K562 (cell line): ENCODE measurements around the gene ITGAV. TPM values are rescaled to one million over a fixed set of nuclear protein-coding genes. Genes with fewer than 3 reads are reported as not detected.
A peak's percentile ranks its signal among the peaks of the same experiment; 100 is the strongest.

Source experiments
- ATF7 ChIP-seq: fragments of 450-650 bp; IDR thresholded peaks from 2 replicates; pipeline ENCODE4 v1.7.1; 2014; ENCODE audit warnings: mild to moderate bottlenecking, moderate library complexity
- KAT2B ChIP-seq: IDR thresholded peaks from one replicate; pipeline ENCODE4 v1.6.1; 2012; ENCODE audit warnings: low read depth, mild to moderate bottlenecking, control low read depth, inconsistent platforms, low read length, moderate library complexity
- MCM7 ChIP-seq, 2 experiments: fragments of 450-650 bp; IDR thresholded peaks; 2 replicates each; pipeline ENCODE4 v1.6.1; 2016 to 2018
- SREBF1 ChIP-seq: fragments of 150-350 bp; IDR thresholded peaks from 2 replicates; pipeline ENCODE4 v1.6.1; 2014; ENCODE audit warnings: antibody characterized with exemption, low read depth, low read length, borderline replicate concordance
- TARDBP ChIP-seq: fragments of 450-650 bp; IDR thresholded peaks from 2 replicates; pipeline ENCODE4 v1.6.1; 2016
- ZFP36 ChIP-seq: fragments of 150-350 bp; IDR thresholded peaks from 2 replicates; pipeline ENCODE4 v1.6.1; 2018; ENCODE audit warnings: low read length, low read depth; ENCODE audit not compliant: partially characterized antibody
- ZNF197 ChIP-seq: fragments of 200-800 bp; sonication (Bioruptor generic); IDR thresholded peaks from 2 replicates; pipeline ENCODE4 v1.6.1; 2016; ENCODE audit warnings: low read depth, missing genetic modification characterization, missing compliant biosample characterization
- ZNF444 ChIP-seq: fragments of 250-450 bp; sonication (Bioruptor Pico); IDR thresholded peaks from 2 replicates; pipeline ENCODE4 v1.4.0; 2020; ENCODE audit warnings: mild to moderate bottlenecking, moderate library complexity
- ZNF79 ChIP-seq: fragments of 250-450 bp; sonication (Bioruptor Pico); IDR thresholded peaks from 2 replicates; pipeline ENCODE4 v1.4.0; 2020; ENCODE audit warnings: low read depth, mild to moderate bottlenecking, moderate library complexity
- polyA plus RNA-seq, 8 experiments: library from polyadenylated mRNA; depleted of rRNA in 4 of 8; stranded (reverse) in 5 of 8; unstranded in 3 of 8; fragments of >200 nt; fragmentation: Nextera tagmentation in 2 of 8; fragmentation: Illumina TruSeq in 1 of 8; extraction: Ambion mirVana in 2 of 8; extraction: Trizol in 1 of 8; gene quantifications; 2 replicates each; pipeline versions ENCODE4 v1.2.1 to v1.2.3, GENCODE V29; 2011 to 2014; ENCODE audit warnings: inconsistent platforms in 1 of 8, missing spikeins in 1 of 8
- total RNA-seq, 7 experiments: library from RNA; depleted of rRNA in 6 of 7; stranded (reverse); fragments of >200 nt in 6 of 7; fragmentation: Illumina TruSeq in 2 of 7; extraction: Trizol in 2 of 7; gene quantifications; 2 replicates each; pipeline versions ENCODE4 v1.2.1 to v1.2.3, GENCODE V29; 2011 to 2021; ENCODE audit warnings: low replicate concordance in 1 of 7
- TF ChIP-seq, protein P1 (sequence below), 2 experiments: fragments of 200-800 bp in 1 of 2; sonication (Bioruptor generic) in 1 of 2; sonication (generic) in 1 of 2; formaldehyde crosslinking in 1 of 2; IDR thresholded peaks in 1 of 2; conservative IDR thresholded peaks in 1 of 2; 2 replicates each; pipeline versions ENCODE4 v1.5.0 to v1.6.1; 2016 to 2020; ENCODE audit warnings: missing compliant biosample characterization in 1 of 2, missing genetic modification characterization in 1 of 2, missing genetic modification reagents in 1 of 2
- TF ChIP-seq, protein P2 (sequence below): fragments of 250-450 bp; sonication (Bioruptor Pico); IDR thresholded peaks from 2 replicates; pipeline ENCODE4 v1.4.0; 2020
- TF ChIP-seq, protein P3 (sequence below), 2 experiments: fragments of 450-650 bp; formaldehyde crosslinking in 1 of 2; IDR thresholded peaks; 2 replicates each; pipeline versions ENCODE4 v1.4.0 to v1.6.1; 2014 to 2020; ENCODE audit warnings: mild to moderate bottlenecking in 2 of 2, borderline replicate concordance in 1 of 2, low read depth in 1 of 2

The ITGAV gene
- total and polyA plus RNA-seq, 9 of the 15 experiments (the other 6 are each of a cell fraction or from before 2014, with no cell fraction given) = 3.7 to 17.7 (median 10.7) TPM

DNA sequence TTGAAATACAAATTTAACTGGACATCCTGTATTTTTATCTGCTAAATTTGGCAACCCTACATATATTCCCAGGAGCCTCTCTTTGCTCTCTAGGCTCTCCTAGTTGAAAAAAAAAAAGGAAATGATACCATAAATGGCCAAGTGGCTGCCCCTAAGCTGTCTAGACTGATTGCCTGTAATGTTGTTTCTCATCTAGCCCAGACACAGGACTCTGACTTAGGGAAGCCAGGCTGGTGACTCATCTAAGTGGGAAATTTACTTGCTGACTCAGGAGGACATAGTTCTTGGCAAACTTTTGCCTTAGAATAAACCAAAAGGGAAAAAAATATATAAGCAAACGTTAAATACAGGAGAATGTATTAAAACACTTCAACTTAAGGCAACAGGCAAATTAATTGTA, 14.6 kb upstream of the ITGAV start (continued):
- TF ChIP-seq, protein P1, sequence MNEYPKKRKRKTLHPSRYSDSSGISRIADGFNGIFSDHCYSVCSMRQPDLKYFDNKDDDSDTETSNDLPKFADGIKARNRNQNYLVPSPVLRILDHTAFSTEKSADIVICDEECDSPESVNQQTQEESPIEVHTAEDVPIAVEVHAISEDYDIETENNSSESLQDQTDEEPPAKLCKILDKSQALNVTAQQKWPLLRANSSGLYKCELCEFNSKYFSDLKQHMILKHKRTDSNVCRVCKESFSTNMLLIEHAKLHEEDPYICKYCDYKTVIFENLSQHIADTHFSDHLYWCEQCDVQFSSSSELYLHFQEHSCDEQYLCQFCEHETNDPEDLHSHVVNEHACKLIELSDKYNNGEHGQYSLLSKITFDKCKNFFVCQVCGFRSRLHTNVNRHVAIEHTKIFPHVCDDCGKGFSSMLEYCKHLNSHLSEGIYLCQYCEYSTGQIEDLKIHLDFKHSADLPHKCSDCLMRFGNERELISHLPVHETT (CRISPR knock-in tag; conservative IDR thresholded peaks at IDR 0.05 in 1 of 2, IDR thresholded peaks at IDR 0.05 in 1 of 2) = peak in 1 of 2 experiments; percentile 43; a peak in 1 of 4 replicates
- TF ChIP-seq ZNF197 (no peak), ZNF79 (no peak), MCM7 (IDR thresholded peaks at IDR 0.05) (no peak), ZFP36 (peak; percentile 64), ATF7 (peak; percentile 31; the same call in 1 of the 2 replicates), SREBF1 (no peak), TARDBP (no peak), ZNF444 (no peak), KAT2B (no peak)
- TF ChIP-seq, protein P2, sequence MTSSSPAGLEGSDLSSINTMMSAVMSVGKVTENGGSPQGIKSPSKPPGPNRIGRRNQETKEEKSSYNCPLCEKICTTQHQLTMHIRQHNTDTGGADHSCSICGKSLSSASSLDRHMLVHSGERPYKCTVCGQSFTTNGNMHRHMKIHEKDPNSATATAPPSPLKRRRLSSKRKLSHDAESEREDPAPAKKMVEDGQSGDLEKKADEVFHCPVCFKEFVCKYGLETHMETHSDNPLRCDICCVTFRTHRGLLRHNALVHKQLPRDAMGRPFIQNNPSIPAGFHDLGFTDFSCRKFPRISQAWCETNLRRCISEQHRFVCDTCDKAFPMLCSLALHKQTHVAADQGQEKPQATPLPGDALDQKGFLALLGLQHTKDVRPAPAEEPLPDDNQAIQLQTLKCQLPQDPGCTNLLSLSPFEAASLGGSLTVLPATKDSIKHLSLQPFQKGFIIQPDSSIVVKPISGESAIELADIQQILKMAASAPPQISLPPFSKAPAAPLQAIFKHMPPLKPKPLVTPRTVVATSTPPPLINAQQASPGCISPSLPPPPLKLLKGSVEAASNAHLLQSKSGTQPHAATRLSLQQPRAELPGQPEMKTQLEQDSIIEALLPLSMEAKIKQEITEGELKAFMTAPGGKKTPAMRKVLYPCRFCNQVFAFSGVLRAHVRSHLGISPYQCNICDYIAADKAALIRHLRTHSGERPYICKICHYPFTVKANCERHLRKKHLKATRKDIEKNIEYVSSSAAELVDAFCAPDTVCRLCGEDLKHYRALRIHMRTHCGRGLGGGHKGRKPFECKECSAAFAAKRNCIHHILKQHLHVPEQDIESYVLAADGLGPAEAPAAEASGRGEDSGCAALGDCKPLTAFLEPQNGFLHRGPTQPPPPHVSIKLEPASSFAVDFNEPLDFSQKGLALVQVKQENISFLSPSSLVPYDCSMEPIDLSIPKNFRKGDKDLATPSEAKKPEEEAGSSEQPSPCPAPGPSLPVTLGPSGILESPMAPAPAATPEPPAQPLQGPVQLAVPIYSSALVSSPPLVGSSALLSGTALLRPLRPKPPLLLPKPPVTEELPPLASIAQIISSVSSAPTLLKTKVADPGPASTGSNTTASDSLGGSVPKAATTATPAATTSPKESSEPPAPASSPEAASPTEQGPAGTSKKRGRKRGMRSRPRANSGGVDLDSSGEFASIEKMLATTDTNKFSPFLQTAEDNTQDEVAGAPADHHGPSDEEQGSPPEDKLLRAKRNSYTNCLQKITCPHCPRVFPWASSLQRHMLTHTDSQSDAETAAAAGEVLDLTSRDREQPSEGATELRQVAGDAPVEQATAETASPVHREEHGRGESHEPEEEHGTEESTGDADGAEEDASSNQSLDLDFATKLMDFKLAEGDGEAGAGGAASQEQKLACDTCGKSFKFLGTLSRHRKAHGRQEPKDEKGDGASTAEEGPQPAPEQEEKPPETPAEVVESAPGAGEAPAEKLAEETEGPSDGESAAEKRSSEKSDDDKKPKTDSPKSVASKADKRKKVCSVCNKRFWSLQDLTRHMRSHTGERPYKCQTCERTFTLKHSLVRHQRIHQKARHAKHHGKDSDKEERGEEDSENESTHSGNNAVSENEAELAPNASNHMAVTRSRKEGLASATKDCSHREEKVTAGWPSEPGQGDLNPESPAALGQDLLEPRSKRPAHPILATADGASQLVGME (CRISPR knock-in tag) = no peak
- TF ChIP-seq, protein P3, sequence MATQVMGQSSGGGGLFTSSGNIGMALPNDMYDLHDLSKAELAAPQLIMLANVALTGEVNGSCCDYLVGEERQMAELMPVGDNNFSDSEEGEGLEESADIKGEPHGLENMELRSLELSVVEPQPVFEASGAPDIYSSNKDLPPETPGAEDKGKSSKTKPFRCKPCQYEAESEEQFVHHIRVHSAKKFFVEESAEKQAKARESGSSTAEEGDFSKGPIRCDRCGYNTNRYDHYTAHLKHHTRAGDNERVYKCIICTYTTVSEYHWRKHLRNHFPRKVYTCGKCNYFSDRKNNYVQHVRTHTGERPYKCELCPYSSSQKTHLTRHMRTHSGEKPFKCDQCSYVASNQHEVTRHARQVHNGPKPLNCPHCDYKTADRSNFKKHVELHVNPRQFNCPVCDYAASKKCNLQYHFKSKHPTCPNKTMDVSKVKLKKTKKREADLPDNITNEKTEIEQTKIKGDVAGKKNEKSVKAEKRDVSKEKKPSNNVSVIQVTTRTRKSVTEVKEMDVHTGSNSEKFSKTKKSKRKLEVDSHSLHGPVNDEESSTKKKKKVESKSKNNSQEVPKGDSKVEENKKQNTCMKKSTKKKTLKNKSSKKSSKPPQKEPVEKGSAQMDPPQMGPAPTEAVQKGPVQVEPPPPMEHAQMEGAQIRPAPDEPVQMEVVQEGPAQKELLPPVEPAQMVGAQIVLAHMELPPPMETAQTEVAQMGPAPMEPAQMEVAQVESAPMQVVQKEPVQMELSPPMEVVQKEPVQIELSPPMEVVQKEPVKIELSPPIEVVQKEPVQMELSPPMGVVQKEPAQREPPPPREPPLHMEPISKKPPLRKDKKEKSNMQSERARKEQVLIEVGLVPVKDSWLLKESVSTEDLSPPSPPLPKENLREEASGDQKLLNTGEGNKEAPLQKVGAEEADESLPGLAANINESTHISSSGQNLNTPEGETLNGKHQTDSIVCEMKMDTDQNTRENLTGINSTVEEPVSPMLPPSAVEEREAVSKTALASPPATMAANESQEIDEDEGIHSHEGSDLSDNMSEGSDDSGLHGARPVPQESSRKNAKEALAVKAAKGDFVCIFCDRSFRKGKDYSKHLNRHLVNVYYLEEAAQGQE (IDR thresholded peaks at IDR 0.05; ENCODE audit: borderline replicate concordance) = no peak
- TF ChIP-seq, protein P3 (CRISPR knock-in tag; IDR thresholded peaks at IDR 0.05; ENCODE audit: low read depth) = no peak
